ENCODE measurements around the gene MAP1S.

DNA sequence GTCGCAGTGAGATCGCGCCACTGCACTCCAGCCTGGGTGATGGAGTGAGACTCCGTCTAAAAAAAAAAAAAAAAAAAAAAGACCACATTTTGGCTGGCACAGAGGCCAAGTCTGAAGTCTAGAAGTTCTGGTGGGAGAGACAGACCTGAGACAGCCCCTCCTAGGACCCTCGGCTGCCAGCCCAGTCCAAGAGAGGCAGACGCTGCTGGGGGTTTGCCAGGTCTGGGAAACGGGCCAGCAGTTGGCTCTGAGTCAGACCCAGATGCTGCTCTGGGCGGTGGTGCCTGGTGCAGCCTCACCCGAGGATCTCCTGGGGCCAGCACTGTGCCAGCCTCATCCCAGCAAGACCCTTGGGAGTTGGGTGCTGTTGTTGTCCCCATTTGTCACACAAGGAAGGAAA is 37.8 kb downstream of the MAP1S start:
- TF ChIP-seq ARNT (IDR thresholded peaks at IDR 0.05) (no peak), FOXM1 (IDR thresholded peaks at IDR 0.05; ENCODE audit: borderline replicate concordance) (no peak), NFRKB (IDR thresholded peaks at IDR 0.05) (no peak), ELF4 (IDR thresholded peaks at IDR 0.05) (no peak), SUZ12 (IDR thresholded peaks at IDR 0.05) (no peak)

Measured in HEK293T (cell line).